ENCODE results near the gene ODAM.

ODAM gene

GRCh38 chr4:70243091-70243490, 47.6 kb downstream of the ODAM start:
- Mint-ChIP-seq H3K4me1 (ENCODE audit: low read depth) (no peaks in the 10 kb centered on the region), H3K27me3 (ENCODE audit: low read depth) (no peaks in the 10 kb centered on the region), H3K27ac (no peak overlapping the region), H3K36me3 (ENCODE audit: low read depth) (no peaks in the 10 kb centered on the region), H3K4me3 (no peak overlapping the region), H3K9me3 (no peaks in the 10 kb centered on the region)
- DNase-seq (ENCODE audit: low spot score): no peak

- H3K27me3 Mint-ChIP-seq (ENCODE audit: low read depth): no peaks in the 10 kb centered on the region
- no peak overlapping the region for H3K27ac Mint-ChIP-seq
- no peak for DNase-seq (ENCODE audit: low spot score)
- H3K4me1 Mint-ChIP-seq (ENCODE audit: low read depth): no peaks in the 10 kb centered on the region
- H3K36me3 Mint-ChIP-seq (ENCODE audit: low read depth): no peaks in the 10 kb centered on the region
- no peak overlapping the region for H3K4me3 Mint-ChIP-seq
- H3K9me3 Mint-ChIP-seq: no peaks in the 10 kb centered on the region
Measured at GRCh38 chr4:70251250-70251944, 55.9 kb downstream of the ODAM start.

DNA sequence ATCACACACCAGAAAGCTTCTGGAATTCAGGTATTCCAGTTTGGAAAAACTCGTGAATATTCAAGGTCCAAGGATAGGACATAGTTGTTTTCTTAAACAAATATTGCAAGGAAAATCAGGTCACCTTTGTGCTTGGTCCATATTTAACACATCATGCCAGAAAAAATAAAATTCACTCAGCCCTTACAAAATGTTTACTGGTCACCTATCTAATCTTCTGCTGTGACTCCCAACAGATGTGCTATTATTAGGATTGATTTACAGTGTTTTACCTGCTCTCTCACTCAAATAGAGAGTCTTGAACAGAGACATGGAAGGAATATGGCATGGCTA, 56.4 kb downstream of the ODAM start:
- Mint-ChIP-seq H3K36me3 (ENCODE audit: low read depth) (no peaks in the 10 kb centered on the region), H3K9me3 (no peaks in the 10 kb centered on the region), H3K27me3 (ENCODE audit: low read depth) (no peaks in the 10 kb centered on the region), H3K27ac (no peak overlapping the region), H3K4me1 (ENCODE audit: low read depth) (no peaks in the 10 kb centered on the region), H3K4me3 (no peak overlapping the region)
- DNase-seq (ENCODE audit: low spot score): no peak

Data from T-helper 2 cell treated with Interferon-gamma antibody and Interleukin-4, amounts not matched to agents 5 μg/mL and 100 μg/mL, for 36 hours (primary cell).